HUES6 (cell line): Measurements from ENCODE around the gene DGKI.
"Not testable (repeated sequence)": the region's sequence is repeated elsewhere in the genome, so short reads cannot be mapped to it uniquely, and the experiment has no call there.

Source experiments
- H3K27ac ChIP-seq: 2 replicates; pipeline ENCODE4 v1.7.0; 2013; ENCODE audit warnings: low read depth, mild to moderate bottlenecking, low read length, inconsistent platforms
- H3K27me3 ChIP-seq: 2 replicates; pipeline ENCODE4 v1.6.1; 2013; ENCODE audit warnings: low read length; ENCODE audit not compliant: control insufficient read depth, insufficient read depth
- H3K36me3 ChIP-seq: 2 replicates; pipeline ENCODE4 v1.6.1; 2013; ENCODE audit warnings: low read length; ENCODE audit not compliant: control insufficient read depth, insufficient read depth
- H3K4me1 ChIP-seq: 2 replicates; pipeline ENCODE4 v1.6.1; 2013; ENCODE audit warnings: low read length; ENCODE audit not compliant: control insufficient read depth, insufficient read depth
- H3K4me3 ChIP-seq: 2 replicates; pipeline ENCODE4 v1.5.1; 2013; ENCODE audit warnings: low read depth, low read length
- H3K9ac ChIP-seq: one replicate; pipeline ENCODE4 v1.6.1; 2013; ENCODE audit warnings: mild to moderate bottlenecking, low read length
- H3K9me3 ChIP-seq: 2 replicates; pipeline ENCODE4 v1.6.1; 2013; ENCODE audit warnings: low read depth, low read length; ENCODE audit not compliant: control insufficient read depth, insufficient read depth

DGKI gene

GRCh38 chr7:137731436-137731835 is 115.3 kb downstream of the DGKI start:
- H3K27me3 ChIP-seq: no peaks in the 10 kb centered on the region

GRCh38 chr7:137728426-137728825 is 118.3 kb downstream of the DGKI start:
- H3K27ac ChIP-seq: no peak overlapping the region
- H3K9ac ChIP-seq: no peak overlapping the region
- H3K27me3 ChIP-seq: no peaks in the 10 kb centered on the region
- H3K4me1 ChIP-seq: peaks cover 7% of the 10 kb centered on the region; the same call in 1 of the 2 replicates
- H3K36me3 ChIP-seq: no peaks in the 10 kb centered on the region
- no peaks in the 10 kb centered on the region for H3K9me3 ChIP-seq
- H3K4me3 ChIP-seq: no peak overlapping the region

More at GRCh38 chr7:137731436-137731835, 115.3 kb downstream of the DGKI start:
- no peaks in the 10 kb centered on the region for H3K4me1 ChIP-seq
- H3K36me3 ChIP-seq: no peaks in the 10 kb centered on the region
- no peak overlapping the region for H3K9ac ChIP-seq
- no peak overlapping the region for H3K27ac ChIP-seq
- no peaks in the 10 kb centered on the region for H3K9me3 ChIP-seq
- H3K4me3 ChIP-seq: no peak overlapping the region

- no peak overlapping the region for H3K27ac ChIP-seq
- H3K4me3 ChIP-seq: no peak overlapping the region
- H3K9ac ChIP-seq: no peak overlapping the region
- peaks cover 7% of the 10 kb centered on the region; the same call in 1 of the 2 replicates for H3K4me1 ChIP-seq
- no peaks in the 10 kb centered on the region for H3K36me3 ChIP-seq
- H3K9me3 ChIP-seq: no peaks in the 10 kb centered on the region
- no peaks in the 10 kb centered on the region for H3K27me3 ChIP-seq
Measured at GRCh38 chr7:137727413-137727812, 119.4 kb downstream of the DGKI start.

GRCh38 chr7:137718355-137718754 is 128.4 kb downstream of the DGKI start:
- Histone ChIP-seq H3K27me3 (no peaks in the 10 kb centered on the region), H3K9ac (no peak overlapping the region), H3K36me3 (no peaks in the 10 kb centered on the region), H3K27ac (no peak overlapping the region), H3K4me1 (peaks cover 20% of the 10 kb centered on the region), H3K9me3 (no peaks in the 10 kb centered on the region), H3K4me3 (no peak overlapping the region)

GRCh38 chr7:137717811-137718271 is 128.9 kb downstream of the DGKI start:
- Histone ChIP-seq H3K9ac (no peak overlapping the region), H3K27me3 (no peaks in the 10 kb centered on the region), H3K27ac (no peak overlapping the region), H3K9me3 (no peaks in the 10 kb centered on the region), H3K4me3 (no peak overlapping the region), H3K36me3 (no peaks in the 10 kb centered on the region), H3K4me1 (peaks cover 20% of the 10 kb centered on the region)

GRCh38 chr7:137717045-137717444 is 129.7 kb downstream of the DGKI start:
- Histone ChIP-seq H3K4me3 (no peak overlapping the region), H3K27ac (no peak overlapping the region), H3K27me3 (no peaks in the 10 kb centered on the region), H3K36me3 (no peaks in the 10 kb centered on the region), H3K9me3 (no peaks in the 10 kb centered on the region), H3K9ac (no peak overlapping the region), H3K4me1 (peaks cover 20% of the 10 kb centered on the region)

GRCh38 chr7:137716061-137716460 is 130.7 kb downstream of the DGKI start:
- no peak overlapping the region for H3K4me3 ChIP-seq
- no peaks in the 10 kb centered on the region for H3K36me3 ChIP-seq
- no peaks in the 10 kb centered on the region for H3K9me3 ChIP-seq
- H3K27ac ChIP-seq: no peak overlapping the region
- no peaks in the 10 kb centered on the region for H3K27me3 ChIP-seq
- no peak overlapping the region for H3K9ac ChIP-seq
- H3K4me1 ChIP-seq: peaks cover 24% of the 10 kb centered on the region

- no peak overlapping the region for H3K4me3 ChIP-seq
- no peaks in the 10 kb centered on the region for H3K36me3 ChIP-seq
- H3K4me1 ChIP-seq: peaks cover 25% of the 10 kb centered on the region
- no peak overlapping the region for H3K9ac ChIP-seq
- no peaks in the 10 kb centered on the region for H3K27me3 ChIP-seq
- H3K27ac ChIP-seq: no peak overlapping the region
- no peaks in the 10 kb centered on the region for H3K9me3 ChIP-seq
Measured at GRCh38 chr7:137715533-137715932, 131.2 kb downstream of the DGKI start.

GRCh38 chr7:137715121-137715520 is 131.7 kb downstream of the DGKI start:
- no peak overlapping the region for H3K9ac ChIP-seq

GRCh38 chr7:137706330-137706729 is 140.4 kb downstream of the DGKI start:
- H3K27me3 ChIP-seq, H3K36me3 ChIP-seq, H3K9ac ChIP-seq, H3K4me1 ChIP-seq, H3K27ac ChIP-seq, H3K4me3 ChIP-seq, H3K9me3 ChIP-seq: not testable (repeated sequence)

More at GRCh38 chr7:137715121-137715520, 131.7 kb downstream of the DGKI start:
- H3K27ac ChIP-seq: no peak overlapping the region
- H3K27me3 ChIP-seq: no peaks in the 10 kb centered on the region
- H3K4me3 ChIP-seq: no peak overlapping the region
- H3K9me3 ChIP-seq: no peaks in the 10 kb centered on the region
- no peaks in the 10 kb centered on the region for H3K36me3 ChIP-seq
- peaks cover 25% of the 10 kb centered on the region for H3K4me1 ChIP-seq

- Histone ChIP-seq H3K4me3 (no peak overlapping the region), H3K27me3 (no peaks in the 10 kb centered on the region), H3K27ac (no peak overlapping the region), H3K9me3 (peaks cover 2% of the 10 kb centered on the region; the same call in 1 of the 2 replicates), H3K36me3 (no peaks in the 10 kb centered on the region), H3K4me1 (no peaks in the 10 kb centered on the region), H3K9ac (no peak overlapping the region)
Measured at GRCh38 chr7:137704723-137705122, 142.1 kb downstream of the DGKI start.
